Putamen (tissue), 1 donor: Measurements from ENCODE around the gene HLA-G.
"Not testable (repeated sequence)": the region's sequence is repeated elsewhere in the genome, so short reads cannot be mapped to it uniquely, and the experiment has no call there.

ENCODE experiments used
- DNase-seq: peaks from one replicate; pipeline ENCODE4 v3.0.0-alpha.2; 2016; ENCODE audit warnings: low spot score

Gene HLA-G

DNA sequence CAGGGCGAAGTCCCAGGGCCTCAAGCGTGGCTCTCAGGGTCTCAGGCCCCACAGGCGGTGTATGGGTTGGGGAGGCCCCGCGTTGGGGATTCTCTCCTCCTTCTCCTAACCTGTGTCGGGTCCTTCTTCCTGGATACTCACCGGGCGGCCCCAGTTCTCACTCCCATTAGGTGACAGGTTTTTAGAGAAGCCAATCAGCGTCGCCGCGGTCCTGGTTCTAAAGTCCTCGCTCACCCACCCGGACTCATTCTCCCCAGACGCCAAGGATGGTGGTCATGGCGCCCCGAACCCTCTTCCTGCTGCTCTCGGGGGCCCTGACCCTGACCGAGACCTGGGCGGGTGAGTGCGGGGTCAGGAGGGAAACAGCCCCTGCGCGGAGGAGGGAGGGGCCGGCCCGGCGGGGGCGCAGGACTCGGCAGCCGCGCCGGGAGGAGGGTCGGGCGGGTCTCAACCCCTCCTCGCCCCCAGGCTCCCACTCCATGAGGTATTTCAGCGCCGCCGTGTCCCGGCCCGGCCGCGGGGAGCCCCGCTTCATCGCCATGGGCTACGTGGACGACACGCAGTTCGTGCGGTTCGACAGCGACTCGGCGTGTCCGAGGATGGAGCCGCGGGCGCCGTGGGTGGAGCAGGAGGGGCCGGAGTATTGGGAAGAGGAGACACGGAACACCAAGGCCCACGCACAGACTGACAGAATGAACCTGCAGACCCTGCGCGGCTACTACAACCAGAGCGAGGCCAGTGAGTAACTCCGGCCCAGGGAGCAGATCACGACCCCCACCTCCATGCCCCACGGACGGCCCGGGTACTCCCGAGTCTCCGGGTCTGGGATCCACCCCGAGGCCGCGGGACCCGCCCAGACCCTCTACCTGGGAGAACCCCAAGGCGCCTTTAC, at the start of gene HLA-G:
TSS of gene HLA-G (plus strand) at position 247 of the 892 bp plus-strand sequence. CDS start at position 267, 20 bp downstream.
- no peak for DNase-seq

DNA sequence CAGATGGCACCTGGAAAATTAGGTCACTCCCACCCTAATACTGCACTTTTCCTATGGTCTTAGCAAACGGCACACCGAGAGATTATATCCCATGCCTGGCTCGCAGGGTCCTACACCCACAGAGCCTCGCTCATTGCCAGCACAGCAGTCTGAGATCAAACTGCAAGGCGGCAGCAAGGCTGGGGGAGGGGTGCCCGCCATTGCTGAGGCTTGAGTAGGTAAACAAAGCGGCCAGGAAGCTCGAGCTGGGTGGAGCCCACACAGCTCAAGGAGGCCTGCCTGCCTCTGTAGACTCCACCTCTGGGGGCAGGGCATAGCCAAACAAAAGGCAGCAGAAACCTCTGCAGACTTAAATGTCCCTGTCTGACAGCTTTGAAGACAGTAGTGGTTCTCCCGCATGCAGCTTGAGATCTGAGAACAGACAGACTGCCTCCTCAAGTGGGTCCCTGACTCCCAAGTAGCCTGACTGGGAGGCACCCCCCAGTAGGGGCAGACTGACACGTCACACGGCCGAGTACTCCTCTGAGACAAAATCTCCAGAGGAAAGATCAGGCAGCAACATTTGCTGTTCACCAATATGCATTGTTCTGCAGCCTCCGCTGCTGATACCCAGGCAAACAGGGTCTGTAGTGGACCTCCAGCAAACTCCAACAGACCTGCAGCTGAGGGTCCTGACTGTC, 47.5 kb upstream of the HLA-G start:
- DNase-seq, result not testable (repeated sequence)

DNA sequence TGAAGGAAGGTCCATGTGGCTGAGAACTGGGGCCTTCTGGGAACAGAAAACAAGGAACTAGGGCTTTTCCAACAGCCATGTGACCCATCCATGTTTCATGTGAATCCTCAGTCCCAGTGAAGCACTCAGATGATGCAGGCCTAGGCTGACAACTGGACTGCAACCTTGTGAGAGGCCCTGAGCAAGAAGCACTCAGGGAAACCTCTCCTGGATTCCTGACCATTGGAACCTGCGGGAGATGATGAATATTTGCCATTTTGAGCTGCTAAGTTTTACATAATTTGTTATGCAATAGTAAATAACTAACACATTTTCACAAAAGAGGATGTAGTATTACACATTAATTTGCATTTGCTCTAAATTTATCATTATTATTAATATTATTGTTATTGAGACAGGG, 38.4 kb upstream of the HLA-G start:
- no peak for DNase-seq

DNA sequence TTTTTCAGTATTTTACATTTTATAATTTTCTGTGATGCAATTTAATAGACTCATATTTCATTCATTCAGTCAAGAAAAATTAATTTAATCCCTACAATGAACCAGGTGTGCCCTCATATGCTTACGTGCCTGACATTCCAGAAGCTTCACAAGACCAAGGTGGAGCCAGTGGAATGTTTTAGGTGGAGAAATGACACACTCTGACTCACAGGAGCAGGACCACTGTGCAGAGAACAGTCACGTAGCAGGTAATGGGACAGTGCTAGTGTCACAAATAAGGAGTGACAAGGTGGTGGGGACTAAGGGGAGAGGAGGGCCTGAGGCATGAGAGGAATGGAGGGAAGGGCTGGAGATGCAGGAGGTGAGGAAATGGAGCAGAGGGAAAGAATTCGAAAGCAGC, 37.0 kb upstream of the HLA-G start:
- DNase-seq, result no peak

DNA sequence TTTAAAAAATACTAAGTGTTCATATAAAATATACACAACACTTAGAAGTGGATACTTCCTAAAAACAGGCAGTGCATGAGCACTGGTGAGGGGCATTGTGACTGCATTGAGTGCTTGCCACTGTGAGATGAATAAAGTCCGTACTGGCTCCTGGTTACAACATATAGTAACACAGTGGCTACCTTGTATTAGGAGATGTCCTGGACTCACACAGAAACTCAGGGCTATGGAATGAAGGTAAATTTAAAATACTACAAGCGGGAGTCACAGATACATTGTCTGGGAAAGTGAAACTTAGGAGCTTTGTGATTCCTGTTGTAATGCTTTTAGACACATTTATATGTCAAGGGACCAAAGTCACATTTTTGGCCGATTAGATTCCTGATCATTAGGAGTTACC, 36.5 kb upstream of the HLA-G start:
- no peak for DNase-seq

DNA sequence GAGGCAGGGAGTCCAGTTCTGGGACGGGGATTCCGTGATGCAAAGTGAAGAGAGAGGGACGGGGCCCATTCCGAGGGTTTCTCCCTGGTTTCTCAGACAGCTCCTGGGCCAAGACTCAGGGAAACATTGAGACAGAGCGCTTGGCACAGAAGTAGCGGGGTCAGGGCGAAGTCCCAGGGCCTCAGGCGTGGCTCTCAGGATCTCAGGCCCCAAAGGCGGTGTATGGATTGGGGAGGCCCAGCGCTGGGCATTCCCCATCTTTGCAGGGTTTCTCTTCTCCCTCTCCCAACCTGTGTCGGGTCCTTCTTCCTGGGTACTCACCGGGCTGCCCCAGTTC, 35.9 kb upstream of the HLA-G start:
- no peak for DNase-seq

DNA sequence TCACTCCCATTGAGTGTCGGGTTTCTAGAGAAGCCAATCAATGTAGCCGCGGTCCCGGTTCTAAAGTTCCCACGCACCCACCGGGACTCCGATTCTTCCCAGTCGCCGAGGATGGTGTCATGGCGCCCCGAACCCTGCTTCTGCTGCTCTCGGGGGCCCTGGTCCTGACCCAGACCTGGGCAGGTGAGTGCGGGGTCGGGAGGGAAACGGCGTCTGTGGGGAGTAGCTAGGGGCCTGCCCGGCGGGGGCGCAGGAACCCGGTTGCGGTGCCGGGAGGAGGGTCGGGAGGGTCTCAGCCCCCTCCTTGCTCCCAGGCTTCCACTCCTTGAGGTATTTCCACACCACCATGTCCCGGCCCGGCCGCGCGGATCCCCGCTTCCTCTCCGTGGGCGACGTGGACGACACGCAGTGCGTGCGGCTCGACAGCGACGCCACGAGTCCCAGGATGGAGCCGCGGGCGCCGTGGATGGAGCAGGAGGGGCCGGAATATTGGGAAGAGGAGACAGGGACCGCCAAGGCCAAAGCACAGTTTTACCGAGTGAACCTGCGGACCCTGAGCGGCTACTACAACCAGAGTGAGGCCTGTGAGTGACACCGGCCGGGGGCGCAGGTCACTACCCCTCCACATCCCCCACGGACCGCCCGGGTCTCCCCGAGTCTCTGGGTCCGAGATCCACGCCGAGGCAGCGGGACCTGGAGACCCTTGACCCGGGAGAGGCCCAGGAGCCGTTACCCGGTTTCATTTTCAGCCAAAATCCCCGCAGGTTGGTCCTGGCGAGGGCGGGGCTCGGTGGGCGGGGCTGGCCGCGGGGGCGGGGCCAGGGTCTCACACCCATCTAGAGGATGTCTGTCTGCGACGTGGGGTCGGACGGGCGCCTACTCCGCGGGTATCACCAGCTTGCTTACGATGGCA, 35.2 kb upstream of the HLA-G start:
- DNase-seq, result peak; percentile 49

DNA sequence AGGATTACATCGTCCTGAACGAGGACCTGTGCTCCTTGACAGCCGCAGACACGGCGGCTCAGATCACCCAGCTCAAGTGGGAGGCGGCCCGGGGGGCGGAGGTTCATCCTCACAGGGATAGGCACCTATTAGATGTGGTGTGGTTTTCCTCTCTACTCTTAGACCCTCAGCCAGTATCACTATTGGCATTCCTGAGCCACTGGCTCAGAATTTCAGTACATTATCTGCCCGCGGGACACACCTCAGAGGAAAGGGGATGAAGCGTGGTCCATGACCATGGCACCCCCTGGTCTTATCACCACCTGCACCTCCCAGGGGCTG, 34.6 kb upstream of the HLA-G start:
- no peak for DNase-seq

DNA sequence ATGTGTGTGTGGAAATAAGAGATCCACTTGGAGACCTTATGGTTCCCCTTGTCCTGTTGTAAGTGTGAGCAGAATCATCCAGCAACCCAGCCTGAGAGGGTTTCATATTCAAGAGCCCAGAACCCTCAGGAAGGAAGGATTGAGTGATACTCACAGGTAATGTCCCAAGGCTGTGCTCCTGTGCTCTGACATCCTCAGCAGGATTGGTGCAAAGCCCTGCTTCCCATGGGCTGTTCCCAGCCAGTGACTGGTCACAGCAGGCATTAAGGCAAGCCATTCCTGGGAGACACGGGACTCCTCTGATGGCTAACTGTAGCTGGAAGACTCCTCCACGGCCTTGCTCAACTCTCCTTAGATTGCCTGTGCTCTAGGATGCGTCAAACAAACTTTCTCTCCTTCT, 33.8 kb upstream of the HLA-G start:
- no peak for DNase-seq

DNA sequence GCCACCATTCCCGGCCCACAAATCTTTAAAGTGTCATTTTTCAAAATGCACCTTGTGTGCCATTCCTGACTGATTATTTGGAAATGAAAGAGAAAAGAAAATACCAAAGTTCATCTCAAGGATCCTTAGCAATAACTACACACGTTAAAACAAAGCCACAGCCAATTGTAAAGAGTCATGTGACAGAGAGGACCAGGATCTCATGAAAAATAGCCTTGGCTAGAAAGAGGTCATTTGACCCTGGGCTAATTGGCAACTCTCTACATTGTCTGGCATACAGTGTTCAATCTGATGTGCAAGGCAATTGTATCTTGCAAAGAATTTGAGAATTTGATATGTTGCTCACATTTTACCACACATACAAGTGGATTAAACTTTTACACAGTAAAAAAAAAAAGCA, 31.6 kb upstream of the HLA-G start:
- DNase-seq, result no peak

DNA sequence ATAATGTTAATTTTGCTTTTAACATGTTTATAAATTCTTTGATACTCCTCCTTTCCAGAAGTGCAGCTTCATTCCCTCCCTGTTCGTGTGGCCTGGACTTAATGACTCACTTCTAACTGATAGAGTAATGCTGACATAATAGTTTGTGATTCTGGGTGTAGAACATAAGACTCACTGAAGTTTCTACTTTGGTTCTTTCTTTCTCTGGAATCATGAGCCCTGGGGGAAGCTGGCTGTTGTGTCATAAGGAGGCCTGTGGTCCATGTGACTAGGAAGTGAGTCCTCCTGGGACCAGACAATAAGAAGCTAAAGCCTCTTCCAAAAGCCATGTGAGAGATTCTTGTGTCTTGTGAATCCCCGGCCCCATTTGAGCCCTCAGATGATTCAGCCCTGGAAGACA, 30.5 kb upstream of the HLA-G start:
- no peak for DNase-seq

DNA sequence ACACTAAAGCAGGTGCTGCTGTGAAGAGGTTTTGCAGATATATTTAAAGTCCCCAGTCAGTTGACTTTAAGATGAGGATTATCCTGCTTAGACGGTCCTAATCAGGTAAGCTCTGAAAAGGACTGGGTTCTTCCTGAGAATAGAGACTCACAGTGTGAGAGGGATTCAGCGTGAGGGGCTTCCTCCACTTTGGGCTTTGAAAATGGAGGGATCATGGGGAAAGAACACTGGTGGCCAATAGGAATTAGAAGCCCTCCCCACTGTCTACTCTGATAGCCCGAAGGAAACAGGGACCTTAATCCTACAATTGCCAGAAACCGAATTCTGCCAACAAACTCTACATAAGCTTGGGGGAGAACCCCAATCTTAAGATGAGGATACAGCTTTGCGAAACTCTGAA, 29.7 kb upstream of the HLA-G start:
- no peak for DNase-seq

DNA sequence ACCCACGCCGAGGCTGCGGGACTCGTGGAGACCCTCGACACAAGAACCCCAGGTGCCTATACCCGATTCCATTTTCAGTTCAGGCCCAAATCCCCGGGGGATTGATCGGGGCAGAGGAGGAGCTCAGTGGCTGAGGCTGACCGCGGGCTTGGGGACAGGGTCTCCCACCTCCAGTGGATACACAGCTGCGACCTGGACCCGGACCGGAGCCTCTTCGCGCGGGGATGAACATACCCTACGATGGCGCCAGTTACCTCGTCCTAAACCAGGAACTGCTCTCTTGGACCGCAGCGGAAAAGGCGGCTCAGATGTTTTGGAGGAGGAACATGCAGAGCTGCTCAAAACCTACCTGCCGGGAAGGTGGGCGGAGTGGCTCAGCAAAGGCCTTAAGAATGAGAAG, 27.4 kb upstream of the HLA-G start:
- no peak for DNase-seq

DNA sequence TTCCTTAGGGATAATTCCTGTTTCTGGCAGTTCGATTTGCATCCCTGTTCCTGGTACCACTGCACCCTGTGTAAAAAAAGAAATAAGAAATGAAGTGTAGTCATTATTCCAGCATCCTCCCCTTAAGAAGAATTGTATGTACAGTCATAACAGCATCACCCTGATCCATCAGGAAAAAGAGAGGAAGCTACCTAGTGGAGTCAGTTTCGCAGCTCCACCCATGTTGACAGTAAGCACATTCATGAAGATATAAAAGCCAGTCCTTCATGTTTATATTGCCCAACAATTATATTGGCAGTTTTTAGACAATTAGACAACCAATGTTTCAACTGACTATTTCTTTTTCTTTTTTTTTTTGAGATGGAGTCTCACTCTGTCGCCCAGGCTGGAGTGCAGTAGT, 21.2 kb upstream of the HLA-G start:
- no peak for DNase-seq

DNA sequence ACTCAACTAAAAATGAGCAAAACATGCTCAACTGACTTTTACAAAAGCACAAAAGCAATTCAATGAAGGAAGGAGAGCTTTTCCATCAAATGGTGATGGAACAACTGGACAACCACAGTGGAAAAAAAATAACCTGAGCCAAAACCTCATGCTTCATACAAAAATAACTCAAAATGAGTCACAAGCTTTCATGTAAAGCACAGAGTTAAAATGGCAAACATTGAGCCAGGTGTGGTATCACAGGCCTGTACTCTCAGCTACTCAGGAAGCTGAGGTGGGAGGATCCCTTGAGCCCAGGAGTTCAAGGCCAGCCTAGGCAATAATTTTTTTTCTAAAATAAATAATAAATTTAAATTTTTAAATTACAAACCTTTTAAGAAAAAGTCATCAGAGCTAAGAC, 18.4 kb upstream of the HLA-G start:
- no peak for DNase-seq

DNA sequence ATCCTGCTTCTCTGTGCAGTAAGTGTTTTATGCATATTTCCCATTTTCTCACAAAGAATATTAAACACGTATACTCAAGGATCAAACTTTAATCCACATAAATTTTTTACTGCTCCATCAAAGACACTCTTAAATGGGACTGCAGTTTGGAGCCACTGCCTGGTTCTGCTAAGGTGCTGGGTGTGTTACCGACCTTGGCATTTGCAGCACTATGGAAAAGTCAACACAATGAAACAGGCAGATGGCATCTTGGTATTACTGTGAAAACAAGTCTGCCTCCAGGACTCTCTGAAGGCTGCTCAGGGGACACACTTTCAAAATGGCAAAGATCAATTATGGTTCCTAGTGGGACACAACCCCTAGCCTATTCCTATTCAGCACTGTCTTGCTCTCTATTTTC, 17.3 kb upstream of the HLA-G start:
- DNase-seq, result no peak

DNA sequence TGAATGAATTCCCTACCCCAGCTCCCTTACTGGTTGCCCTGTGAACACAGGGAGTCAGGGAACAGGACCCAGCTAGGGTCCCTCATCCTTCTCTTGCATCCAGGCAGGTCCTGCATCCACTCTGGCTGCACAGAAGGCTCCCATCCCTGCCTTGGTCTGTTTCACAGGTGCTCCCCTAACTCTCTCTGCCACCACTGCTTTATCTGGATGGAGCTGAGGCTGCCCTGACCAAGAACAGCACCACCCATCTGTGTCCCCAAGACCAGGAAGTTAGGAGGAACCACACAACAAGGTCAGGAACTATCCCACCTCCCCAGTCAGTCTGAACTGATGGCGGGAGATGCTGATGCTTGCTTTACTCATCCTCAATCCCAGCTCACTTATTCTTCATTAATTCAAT, 16.2 kb upstream of the HLA-G start:
- no peak for DNase-seq

DNA sequence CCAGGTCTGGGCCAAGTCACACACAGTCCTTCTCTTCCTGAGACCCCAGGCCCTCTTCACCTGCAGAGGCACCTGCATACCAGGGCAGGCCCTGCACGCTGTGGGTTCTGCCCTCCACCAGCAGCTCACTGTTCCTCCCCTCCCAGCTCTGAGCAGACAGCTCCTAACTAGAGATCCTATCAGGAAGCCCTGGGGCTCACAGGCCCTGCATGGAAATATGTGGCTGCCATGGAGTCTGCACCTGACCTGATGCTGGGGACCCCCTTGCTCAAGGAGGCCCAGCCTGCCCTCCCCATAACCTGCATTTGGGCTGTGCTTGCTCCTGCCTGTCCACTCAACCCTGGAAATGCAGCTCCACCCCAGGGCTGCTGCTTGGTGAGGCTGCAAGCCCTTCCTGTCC, 14.6 kb upstream of the HLA-G start:
- DNase-seq, result no peak

DNA sequence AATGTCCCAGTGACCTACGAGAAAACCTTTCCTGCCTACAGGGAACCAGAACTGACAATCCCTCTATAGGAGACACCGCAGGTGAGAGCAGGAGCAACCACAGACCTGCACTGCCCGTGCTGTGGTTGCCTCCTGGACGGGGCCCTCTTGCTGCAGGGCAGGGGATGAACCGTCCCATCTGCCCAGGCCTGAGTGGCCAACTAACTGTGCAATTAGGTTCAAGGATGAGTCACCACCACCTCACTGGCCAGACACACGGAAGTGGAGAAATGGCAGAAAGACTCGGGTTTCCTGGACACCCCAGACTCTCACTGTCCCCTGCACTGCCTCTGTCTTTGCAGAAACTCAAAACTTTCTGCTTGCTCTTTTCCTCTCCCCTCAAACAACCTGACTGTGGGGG, 13.8 kb upstream of the HLA-G start:
- no peak for DNase-seq

DNA sequence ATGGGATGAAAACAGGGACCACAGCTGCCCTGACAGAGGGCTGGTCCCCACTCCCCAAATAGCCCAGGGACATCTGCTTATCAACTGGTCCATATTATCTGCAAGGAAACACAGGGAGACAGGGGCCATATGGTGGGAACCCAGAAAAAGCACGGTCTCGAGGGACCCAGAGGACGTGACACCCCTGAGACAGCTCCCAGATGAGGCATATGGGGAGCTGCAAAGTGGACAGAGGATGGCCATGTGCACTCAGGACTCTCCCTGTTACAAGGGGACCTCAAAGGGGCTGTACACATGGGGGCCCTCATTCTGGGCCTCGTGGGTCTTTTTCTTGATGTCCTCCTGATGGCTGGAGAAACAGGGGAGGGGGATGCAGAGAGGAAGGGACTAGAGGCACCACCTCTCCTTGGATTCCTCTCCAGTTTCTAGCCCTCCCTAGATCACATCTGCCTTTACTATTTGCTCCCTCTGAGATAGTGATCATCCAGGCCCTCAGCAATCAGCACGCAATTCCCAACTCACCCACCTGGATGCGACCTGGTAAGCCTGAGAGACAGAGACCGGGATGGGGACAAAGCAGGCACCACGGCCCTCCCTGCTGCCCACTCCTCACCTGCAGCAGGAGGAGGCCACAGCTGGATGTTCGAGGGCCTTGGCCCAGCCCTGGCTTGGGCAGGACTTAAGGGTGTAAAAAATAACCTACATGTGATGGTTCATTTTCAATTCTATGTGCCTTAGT, 13.1 kb upstream of the HLA-G start:
- no peak for DNase-seq

DNA sequence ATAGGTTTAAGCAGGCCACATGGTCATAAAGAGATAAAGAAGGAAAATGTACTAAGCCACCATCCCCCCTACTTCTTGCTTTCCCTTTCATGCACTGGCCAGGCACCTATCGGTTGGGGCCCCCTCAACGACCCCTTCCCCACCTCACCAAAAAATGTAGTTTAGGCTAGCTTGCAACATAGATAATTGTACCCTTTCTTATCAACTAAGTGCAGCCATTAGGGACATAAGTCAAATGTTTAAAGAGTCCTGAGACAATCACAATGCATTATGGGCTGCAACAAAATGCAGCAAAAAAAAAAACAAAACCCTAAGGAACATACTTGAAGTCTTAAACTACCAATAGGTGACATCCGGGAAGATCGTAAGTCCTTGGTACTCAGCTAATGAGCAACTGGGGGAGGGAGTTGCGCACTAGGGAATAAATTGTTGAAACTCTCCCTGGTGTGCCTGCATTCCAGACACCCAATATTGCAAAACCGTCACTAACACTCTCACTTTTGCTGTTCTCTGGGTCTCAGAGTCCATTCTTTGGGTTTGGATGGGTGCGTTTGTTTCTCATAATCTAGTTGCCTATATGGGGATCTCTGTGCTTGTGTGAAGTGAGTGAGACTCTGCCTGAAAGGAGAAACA, 12.4 kb upstream of the HLA-G start:
- no peak for DNase-seq

DNA sequence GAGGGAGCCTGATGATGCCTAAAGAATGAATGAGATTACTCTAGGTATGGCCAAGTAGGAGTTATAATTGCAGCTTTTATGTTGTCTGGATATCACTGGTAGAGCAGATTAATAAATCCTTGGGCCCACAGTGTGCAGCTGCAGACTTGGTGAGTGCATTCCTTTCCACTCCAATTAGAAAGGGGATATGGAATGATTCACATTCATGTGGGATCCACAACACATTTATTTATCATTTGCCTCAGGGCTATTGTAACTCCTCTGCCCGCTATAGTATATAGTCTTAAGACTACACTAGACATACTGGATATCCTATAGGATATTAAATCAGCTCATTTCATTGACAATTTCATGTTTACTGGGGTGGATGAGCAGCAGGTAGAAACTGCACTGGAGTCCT, 11.6 kb upstream of the HLA-G start:
- DNase-seq, result no peak
